Liver (tissue), 9 donors: Measurements from ENCODE around the gene PRM2. TPM values are rescaled to one million over a fixed set of nuclear protein-coding genes. Genes with fewer than 3 reads are reported as not detected.

Experiments used
- DNase-seq: peaks from one replicate; pipeline ENCODE4 v3.0.0-alpha.2; 2017; ENCODE audit warnings: low spot score
- H3K27ac ChIP-seq, 2 donors: one replicate each; pipeline ENCODE4 v1.7.0; 2013; ENCODE audit warnings: inconsistent platforms in 2 of 2, low read length in 2 of 2, control low read depth in 1 of 2, low read depth in 1 of 2, mild to moderate bottlenecking in 1 of 2
- H3K27me3 ChIP-seq, 4 donors: one replicate each; pipeline versions ENCODE4 v1.6.1 to v1.7.0; 2013; ENCODE audit warnings: low read length in 3 of 4, inconsistent platforms in 1 of 4, mild to moderate bottlenecking in 1 of 4, moderate library complexity in 1 of 4; ENCODE audit not compliant: control insufficient read depth in 4 of 4, insufficient read depth in 4 of 4
- H3K36me3 ChIP-seq, 4 donors: one replicate each; pipeline versions ENCODE4 v1.6.1 to v1.7.0; 2013; ENCODE audit warnings: low read length in 3 of 4, mild to moderate bottlenecking in 3 of 4, low read depth in 1 of 4, moderate library complexity in 1 of 4; ENCODE audit not compliant: control insufficient read depth in 4 of 4, insufficient read depth in 3 of 4
- H3K4me1 ChIP-seq, 4 donors: one replicate each; pipeline versions ENCODE4 v1.6.1 to v1.7.0; 2013; ENCODE audit warnings: low read length in 3 of 4, mild to moderate bottlenecking in 3 of 4, moderate library complexity in 1 of 4; ENCODE audit not compliant: control insufficient read depth in 4 of 4, insufficient read depth in 4 of 4
- H3K4me3 ChIP-seq, 3 donors: one replicate each; pipeline versions ENCODE4 v1.6.1 to v1.7.0; 2013; ENCODE audit warnings: low read length in 3 of 3, control low read depth in 1 of 3, low read depth in 1 of 3, mild to moderate bottlenecking in 1 of 3
- H3K9ac ChIP-seq, 2 donors: one replicate each; pipeline ENCODE4 v1.7.0; 2013; ENCODE audit warnings: low read length in 2 of 2, mild to moderate bottlenecking in 2 of 2, moderate library complexity in 2 of 2, control low read depth in 1 of 2, low read depth in 1 of 2
- H3K9me3 ChIP-seq, 4 donors: one replicate each; pipeline versions ENCODE4 v1.6.1 to v1.7.0; 2013; ENCODE audit warnings: low read length in 3 of 4; ENCODE audit not compliant: control insufficient read depth in 4 of 4
- EGR1 ChIP-seq, 2 donors: IDR thresholded peaks; 2 replicates each; pipeline ENCODE4 v1.6.1; 2016 to 2018; ENCODE audit warnings: antibody characterized with exemption in 2 of 2, low read depth in 2 of 2
- FOXA1 ChIP-seq: IDR thresholded peaks from 2 replicates; pipeline ENCODE4 v1.6.1; 2016; ENCODE audit warnings: antibody characterized with exemption
- FOXA2 ChIP-seq: IDR thresholded peaks from 2 replicates; pipeline ENCODE4 v1.6.1; 2016; ENCODE audit warnings: antibody characterized with exemption
- GABPA ChIP-seq, 2 donors: IDR thresholded peaks in 1 of 2; conservative IDR thresholded peaks in 1 of 2; 2 replicates each; pipeline ENCODE4 v1.6.1; 2016; ENCODE audit warnings: antibody characterized with exemption in 2 of 2, mild to moderate bottlenecking in 1 of 2, moderate library complexity in 1 of 2
- HNF4A ChIP-seq, 2 donors: conservative IDR thresholded peaks; 2 replicates each; pipeline ENCODE4 v1.6.1; 2016; ENCODE audit warnings: antibody characterized with exemption in 2 of 2, mild to moderate bottlenecking in 2 of 2
- HNF4G ChIP-seq: IDR thresholded peaks from 2 replicates; pipeline ENCODE4 v1.6.1; 2016; ENCODE audit warnings: antibody characterized with exemption
- JUND ChIP-seq, 2 donors: IDR thresholded peaks; 2 replicates each; pipeline ENCODE4 v1.6.1; 2016; ENCODE audit warnings: antibody characterized with exemption in 2 of 2
- NR2F2 ChIP-seq: IDR thresholded peaks from 2 replicates; pipeline ENCODE4 v1.6.1; 2016; ENCODE audit warnings: antibody characterized with exemption
- RAD21 ChIP-seq, 2 donors: IDR thresholded peaks; 2 replicates each; pipeline ENCODE4 v1.6.1; 2016; ENCODE audit warnings: antibody characterized with exemption in 2 of 2, mild to moderate bottlenecking in 2 of 2
- RXRA ChIP-seq, 2 donors: IDR thresholded peaks; 2 replicates each; pipeline ENCODE4 v1.6.1; 2017 to 2018; ENCODE audit warnings: antibody characterized with exemption in 2 of 2, mild to moderate bottlenecking in 1 of 2
- SP1 ChIP-seq: IDR thresholded peaks from 2 replicates; pipeline ENCODE4 v1.6.1; 2018; ENCODE audit warnings: antibody characterized with exemption, mild to moderate bottlenecking
- TAF1 ChIP-seq: conservative IDR thresholded peaks from 2 replicates; pipeline ENCODE4 v1.6.1; 2016; ENCODE audit warnings: antibody characterized with exemption, mild to moderate bottlenecking
- YY1 ChIP-seq: IDR thresholded peaks from 2 replicates; pipeline ENCODE4 v1.6.1; 2016; ENCODE audit warnings: antibody characterized with exemption, mild to moderate bottlenecking
- WGBS: extraction: QIAGEN DNeasy Blood & Tissue Kit; methylation state at CpG from one replicate; pipeline ENCODE4 v1.1.7; 2013; 5-methylcytosine and 5-hydroxymethylcytosine counted together
- polyA plus RNA-seq, 2 donors: library from polyadenylated mRNA; stranded (reverse) in 1 of 2; unstranded in 1 of 2; fragments of 200-250 nt in 1 of 2; fragments of >200 nt in 1 of 2; fragmentation: Nextera tagmentation in 1 of 2; extraction: Ambion mirVana in 1 of 2; gene quantifications; one replicate each; pipeline versions ENCODE4 v1.2.1 to v1.2.3, GENCODE V29; 2013 to 2015
- total RNA-seq, 2 donors: library from RNA; depleted of rRNA; stranded (reverse); fragments of >200 nt; gene quantifications; one replicate each; pipeline ENCODE4 v1.2.3, GENCODE V29; 2014
- TF ChIP-seq, protein P1 (sequence below): IDR thresholded peaks from 2 replicates; pipeline ENCODE4 v1.6.1; 2016; ENCODE audit warnings: antibody characterized with exemption
- TF ChIP-seq, protein P2 (sequence below): IDR thresholded peaks from 2 replicates; pipeline ENCODE4 v1.6.1; 2016; ENCODE audit warnings: antibody characterized with exemption
- TF ChIP-seq, protein P3 (sequence below): fragments of 150-350 bp; IDR thresholded peaks from 2 replicates; pipeline ENCODE4 v1.5.1; 2017; ENCODE audit warnings: improper control_type of control experiment, low read depth, low read length; ENCODE audit not compliant: missing input control
- TF ChIP-seq, protein P4 (sequence below): IDR thresholded peaks from 2 replicates; pipeline ENCODE4 v1.6.1; 2016; ENCODE audit warnings: antibody characterized with exemption
- TF ChIP-seq, protein P5 (sequence below): IDR thresholded peaks from 2 replicates; pipeline ENCODE4 v1.6.1; 2016; ENCODE audit warnings: antibody characterized with exemption, mild to moderate bottlenecking
- donor health status: healthy.
- donor health status: healthy.
- donor health status: healthy.
- donor health status: healthy.
- donor health status: healthy.

Gene PRM2
- total and polyA plus RNA-seq, 4 donors = not detected

DNA sequence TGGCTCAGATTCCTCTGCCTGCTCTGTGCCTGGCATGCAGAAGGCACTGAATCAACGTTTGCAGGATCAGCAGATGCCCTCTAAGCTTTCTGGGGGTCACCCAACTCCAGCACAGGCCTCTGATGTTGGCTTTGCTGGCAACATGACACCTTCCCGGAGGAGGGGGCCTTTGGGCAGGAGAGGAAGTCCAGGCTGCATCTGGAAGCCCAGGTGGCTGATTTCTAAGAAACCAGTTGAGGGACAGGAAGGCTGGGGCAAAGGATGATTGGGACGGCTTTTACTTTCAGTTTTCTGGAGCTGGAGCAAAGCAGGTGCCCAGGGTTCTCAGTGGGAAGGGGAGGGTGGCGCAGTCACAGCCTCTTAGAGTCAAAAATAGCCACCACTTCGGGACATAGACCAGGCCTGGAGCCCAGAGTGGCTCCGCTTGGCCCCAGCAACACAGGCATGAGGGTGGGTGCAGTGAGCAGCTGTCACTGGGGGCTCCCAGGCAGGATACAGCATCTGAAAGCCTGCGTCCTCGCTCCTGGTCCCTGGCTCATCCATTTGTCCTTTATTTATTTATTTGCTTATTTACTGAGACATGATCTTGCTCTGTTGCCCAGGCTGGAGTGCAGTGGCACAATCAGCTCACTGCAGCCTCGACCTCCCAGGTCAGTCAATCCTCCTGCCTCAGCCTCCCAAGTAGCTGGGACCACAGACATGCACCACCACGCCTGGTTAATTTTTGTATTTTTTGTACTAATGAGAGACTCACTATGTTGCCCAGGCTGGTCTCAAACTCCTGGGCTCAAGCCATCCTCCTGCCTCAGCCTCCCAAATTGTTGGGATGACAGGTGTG is 35.4 kb downstream of the PRM2 start:
- WGBS = 68% methylated on average over 10 of the region's 10 CpGs
- Histone ChIP-seq H3K9ac (no peak overlapping the region), H3K9me3 (no peaks in the 10 kb centered on the region), H3K27ac (no peak overlapping the region), H3K4me3 (no peak overlapping the region), H3K4me1 (peaks cover 2 to 10% (median 9%) of the 10 kb centered on the region in 4 donors), H3K27me3 (no peaks in the 10 kb centered on the region), H3K36me3 (no peaks in the 10 kb centered on the region)
- TF ChIP-seq FOXA1 = no peak
- TF ChIP-seq YY1 = no peak
- TF ChIP-seq, protein P1, sequence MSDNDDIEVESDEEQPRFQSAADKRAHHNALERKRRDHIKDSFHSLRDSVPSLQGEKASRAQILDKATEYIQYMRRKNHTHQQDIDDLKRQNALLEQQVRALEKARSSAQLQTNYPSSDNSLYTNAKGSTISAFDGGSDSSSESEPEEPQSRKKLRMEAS = no peak
- TF ChIP-seq, protein P2, sequence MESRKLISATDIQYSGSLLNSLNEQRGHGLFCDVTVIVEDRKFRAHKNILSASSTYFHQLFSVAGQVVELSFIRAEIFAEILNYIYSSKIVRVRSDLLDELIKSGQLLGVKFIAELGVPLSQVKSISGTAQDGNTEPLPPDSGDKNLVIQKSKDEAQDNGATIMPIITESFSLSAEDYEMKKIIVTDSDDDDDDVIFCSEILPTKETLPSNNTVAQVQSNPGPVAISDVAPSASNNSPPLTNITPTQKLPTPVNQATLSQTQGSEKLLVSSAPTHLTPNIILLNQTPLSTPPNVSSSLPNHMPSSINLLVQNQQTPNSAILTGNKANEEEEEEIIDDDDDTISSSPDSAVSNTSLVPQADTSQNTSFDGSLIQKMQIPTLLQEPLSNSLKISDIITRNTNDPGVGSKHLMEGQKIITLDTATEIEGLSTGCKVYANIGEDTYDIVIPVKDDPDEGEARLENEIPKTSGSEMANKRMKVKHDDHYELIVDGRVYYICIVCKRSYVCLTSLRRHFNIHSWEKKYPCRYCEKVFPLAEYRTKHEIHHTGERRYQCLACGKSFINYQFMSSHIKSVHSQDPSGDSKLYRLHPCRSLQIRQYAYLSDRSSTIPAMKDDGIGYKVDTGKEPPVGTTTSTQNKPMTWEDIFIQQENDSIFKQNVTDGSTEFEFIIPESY = no peak
- no peak for TF ChIP-seq SP1
- TF ChIP-seq, protein P3, sequence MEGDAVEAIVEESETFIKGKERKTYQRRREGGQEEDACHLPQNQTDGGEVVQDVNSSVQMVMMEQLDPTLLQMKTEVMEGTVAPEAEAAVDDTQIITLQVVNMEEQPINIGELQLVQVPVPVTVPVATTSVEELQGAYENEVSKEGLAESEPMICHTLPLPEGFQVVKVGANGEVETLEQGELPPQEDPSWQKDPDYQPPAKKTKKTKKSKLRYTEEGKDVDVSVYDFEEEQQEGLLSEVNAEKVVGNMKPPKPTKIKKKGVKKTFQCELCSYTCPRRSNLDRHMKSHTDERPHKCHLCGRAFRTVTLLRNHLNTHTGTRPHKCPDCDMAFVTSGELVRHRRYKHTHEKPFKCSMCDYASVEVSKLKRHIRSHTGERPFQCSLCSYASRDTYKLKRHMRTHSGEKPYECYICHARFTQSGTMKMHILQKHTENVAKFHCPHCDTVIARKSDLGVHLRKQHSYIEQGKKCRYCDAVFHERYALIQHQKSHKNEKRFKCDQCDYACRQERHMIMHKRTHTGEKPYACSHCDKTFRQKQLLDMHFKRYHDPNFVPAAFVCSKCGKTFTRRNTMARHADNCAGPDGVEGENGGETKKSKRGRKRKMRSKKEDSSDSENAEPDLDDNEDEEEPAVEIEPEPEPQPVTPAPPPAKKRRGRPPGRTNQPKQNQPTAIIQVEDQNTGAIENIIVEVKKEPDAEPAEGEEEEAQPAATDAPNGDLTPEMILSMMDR = no peak
- no peak for TF ChIP-seq JUND (IDR thresholded peaks at IDR 0.05)
- no peak for TF ChIP-seq FOXA2
- TF ChIP-seq HNF4G = no peak
- no peak for TF ChIP-seq HNF4A (conservative IDR thresholded peaks at IDR 0.05)
- TF ChIP-seq, protein P4, sequence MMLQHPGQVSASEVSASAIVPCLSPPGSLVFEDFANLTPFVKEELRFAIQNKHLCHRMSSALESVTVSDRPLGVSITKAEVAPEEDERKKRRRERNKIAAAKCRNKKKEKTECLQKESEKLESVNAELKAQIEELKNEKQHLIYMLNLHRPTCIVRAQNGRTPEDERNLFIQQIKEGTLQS = no peak
- TF ChIP-seq NR2F2 = no peak
- TF ChIP-seq TAF1 = no peak
- no peak for TF ChIP-seq EGR1 (IDR thresholded peaks at IDR 0.05; ENCODE audit: low read depth in 2 of 2)
- no peak for TF ChIP-seq RXRA (IDR thresholded peaks at IDR 0.05)
- no peak for TF ChIP-seq GABPA (IDR thresholded peaks at IDR 0.05 in 1 of 2, conservative IDR thresholded peaks at IDR 0.05 in 1 of 2)
- TF ChIP-seq, protein P5, sequence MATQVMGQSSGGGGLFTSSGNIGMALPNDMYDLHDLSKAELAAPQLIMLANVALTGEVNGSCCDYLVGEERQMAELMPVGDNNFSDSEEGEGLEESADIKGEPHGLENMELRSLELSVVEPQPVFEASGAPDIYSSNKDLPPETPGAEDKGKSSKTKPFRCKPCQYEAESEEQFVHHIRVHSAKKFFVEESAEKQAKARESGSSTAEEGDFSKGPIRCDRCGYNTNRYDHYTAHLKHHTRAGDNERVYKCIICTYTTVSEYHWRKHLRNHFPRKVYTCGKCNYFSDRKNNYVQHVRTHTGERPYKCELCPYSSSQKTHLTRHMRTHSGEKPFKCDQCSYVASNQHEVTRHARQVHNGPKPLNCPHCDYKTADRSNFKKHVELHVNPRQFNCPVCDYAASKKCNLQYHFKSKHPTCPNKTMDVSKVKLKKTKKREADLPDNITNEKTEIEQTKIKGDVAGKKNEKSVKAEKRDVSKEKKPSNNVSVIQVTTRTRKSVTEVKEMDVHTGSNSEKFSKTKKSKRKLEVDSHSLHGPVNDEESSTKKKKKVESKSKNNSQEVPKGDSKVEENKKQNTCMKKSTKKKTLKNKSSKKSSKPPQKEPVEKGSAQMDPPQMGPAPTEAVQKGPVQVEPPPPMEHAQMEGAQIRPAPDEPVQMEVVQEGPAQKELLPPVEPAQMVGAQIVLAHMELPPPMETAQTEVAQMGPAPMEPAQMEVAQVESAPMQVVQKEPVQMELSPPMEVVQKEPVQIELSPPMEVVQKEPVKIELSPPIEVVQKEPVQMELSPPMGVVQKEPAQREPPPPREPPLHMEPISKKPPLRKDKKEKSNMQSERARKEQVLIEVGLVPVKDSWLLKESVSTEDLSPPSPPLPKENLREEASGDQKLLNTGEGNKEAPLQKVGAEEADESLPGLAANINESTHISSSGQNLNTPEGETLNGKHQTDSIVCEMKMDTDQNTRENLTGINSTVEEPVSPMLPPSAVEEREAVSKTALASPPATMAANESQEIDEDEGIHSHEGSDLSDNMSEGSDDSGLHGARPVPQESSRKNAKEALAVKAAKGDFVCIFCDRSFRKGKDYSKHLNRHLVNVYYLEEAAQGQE = no peak
- no peak for TF ChIP-seq RAD21 (IDR thresholded peaks at IDR 0.05)
- DNase-seq = no peak
